ENCODE data around the gene DGKD. TPM values are rescaled to one million over a fixed set of nuclear protein-coding genes. Genes with fewer than 3 reads are reported as not detected.

DGKD gene
- polyA plus RNA-seq, 1 experiment: 10.8 TPM

GRCh38 chr2:233458826-233459225 lies 104.5 kb downstream of the DGKD start:
- no peak overlapping the region for H3K4me3 ChIP-seq (ENCODE audit: low read depth, low read length)
- H3K27ac ChIP-seq (ENCODE audit: low read depth, low read length): no peak overlapping the region
- DNase-seq (ENCODE audit: low read depth, low spot score): no peak
- H3K27me3 ChIP-seq (ENCODE audit: control insufficient read depth, insufficient read depth, low read length): no peaks in the 10 kb centered on the region
- no peaks in the 10 kb centered on the region; the same call in 1 of the 2 replicates for H3K9me3 ChIP-seq (ENCODE audit: control insufficient read depth, insufficient read depth, low read length)
- ChIA-PET POLR2A (no interaction called here), CTCF (no interaction called here)
- no peak for TF ChIP-seq CTCF (IDR thresholded peaks at IDR 0.05; ENCODE audit: low read depth, low read length)

- no peak for DNase-seq (ENCODE audit: low read depth, low spot score)
- H3K27ac ChIP-seq (ENCODE audit: low read depth, low read length): no peak overlapping the region
- CTCF ChIA-PET: no interaction called here
Observed at GRCh38 chr2:233459426-233459825, 105.1 kb downstream of the DGKD start.

DNA sequence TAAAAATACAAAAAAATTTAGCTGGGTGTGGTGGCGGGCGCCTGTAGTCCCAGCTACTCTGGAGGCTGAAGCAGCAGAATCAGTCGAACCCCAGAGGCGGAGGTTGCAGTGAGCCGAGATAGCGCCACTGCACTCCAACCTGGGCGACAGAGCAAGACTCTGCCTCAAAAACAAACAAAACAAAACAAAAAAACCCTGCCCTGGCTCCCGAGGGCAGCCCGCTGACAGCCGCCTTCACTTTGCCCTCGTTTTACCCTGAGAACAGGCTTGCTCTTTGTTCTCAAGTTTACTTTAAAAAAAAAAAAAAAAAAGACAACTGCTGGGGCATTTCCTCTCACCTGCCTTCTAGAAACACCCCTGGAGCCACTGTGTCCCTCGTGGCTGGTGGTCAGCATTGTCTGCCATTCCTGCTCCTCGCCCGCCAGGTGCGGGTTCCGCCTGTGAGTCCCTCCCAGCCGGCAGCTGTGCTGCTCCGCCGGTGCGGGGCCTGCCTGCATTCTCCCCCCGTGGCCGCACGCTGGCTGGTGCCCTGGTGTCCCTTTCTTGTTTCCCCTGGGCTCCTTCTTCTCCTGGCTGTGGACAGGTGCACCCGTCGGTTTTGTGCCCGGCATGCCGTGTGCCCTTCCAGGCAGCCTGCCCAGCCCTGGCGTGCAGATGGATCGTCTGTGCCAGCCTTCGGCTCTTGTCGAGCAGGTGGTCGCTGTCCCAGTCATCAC lies 106.6 kb downstream of the DGKD start:
- no peak for TF ChIP-seq CTCF (IDR thresholded peaks at IDR 0.05; ENCODE audit: low read depth, low read length)
- ChIA-PET CTCF (no interaction called here), POLR2A (no interaction called here)
- H3K27me3 ChIP-seq (ENCODE audit: control insufficient read depth, insufficient read depth, low read length): no peaks in the 10 kb centered on the region
- H3K4me3 ChIP-seq (ENCODE audit: low read depth, low read length): no peak overlapping the region
- DNase-seq (ENCODE audit: low read depth, low spot score): no peak
- H3K27ac ChIP-seq (ENCODE audit: low read depth, low read length): no peak overlapping the region
- no peaks in the 10 kb centered on the region; the same call in 1 of the 2 replicates for H3K9me3 ChIP-seq (ENCODE audit: control insufficient read depth, insufficient read depth, low read length)

More at GRCh38 chr2:233459426-233459825, 105.1 kb downstream of the DGKD start:
- Histone ChIP-seq H3K9me3 (ENCODE audit: control insufficient read depth, insufficient read depth, low read length) (no peaks in the 10 kb centered on the region; the same call in 1 of the 2 replicates), H3K4me3 (ENCODE audit: low read depth, low read length) (no peak overlapping the region), H3K27me3 (ENCODE audit: control insufficient read depth, insufficient read depth, low read length) (no peaks in the 10 kb centered on the region)
- POLR2A ChIA-PET: no interaction called here
- no peak for TF ChIP-seq CTCF (IDR thresholded peaks at IDR 0.05; ENCODE audit: low read depth, low read length)

DNA sequence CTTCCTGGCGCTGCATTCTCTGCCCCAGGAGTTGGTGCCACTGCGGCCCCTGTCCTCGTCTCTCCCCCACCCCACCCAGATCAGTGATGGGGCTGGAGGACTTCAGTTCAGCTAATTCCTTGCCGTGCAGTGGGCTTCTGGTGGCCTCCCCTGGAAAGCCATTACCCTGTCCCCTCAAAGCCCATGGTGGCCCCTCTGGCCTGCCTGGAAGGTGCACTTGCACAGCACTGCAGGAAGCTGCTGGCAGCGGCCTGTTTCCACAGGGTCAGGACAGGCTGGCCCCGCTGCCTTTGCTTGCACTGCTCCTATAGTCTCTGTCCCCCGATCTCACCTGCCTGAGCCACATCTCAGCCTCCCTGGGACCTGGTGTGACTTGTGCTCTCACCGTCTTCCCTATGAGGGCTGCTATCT lies 107.2 kb downstream of the DGKD start:
- H3K4me3 ChIP-seq (ENCODE audit: low read depth, low read length): no peak overlapping the region
- POLR2A ChIA-PET: no interaction called here
- H3K9me3 ChIP-seq (ENCODE audit: control insufficient read depth, insufficient read depth, low read length): no peaks in the 10 kb centered on the region; the same call in 1 of the 2 replicates
- no peak for DNase-seq (ENCODE audit: low read depth, low spot score)
- no peak for TF ChIP-seq CTCF (IDR thresholded peaks at IDR 0.05; ENCODE audit: low read depth, low read length)
- no peak overlapping the region for H3K27ac ChIP-seq (ENCODE audit: low read depth, low read length)
- no peaks in the 10 kb centered on the region for H3K27me3 ChIP-seq (ENCODE audit: control insufficient read depth, insufficient read depth, low read length)
- CTCF ChIA-PET: no interaction called here

- ChIA-PET POLR2A (no interaction called here), CTCF (no interaction called here)
- Histone ChIP-seq H3K27ac (ENCODE audit: low read depth, low read length) (no peak overlapping the region), H3K9me3 (ENCODE audit: control insufficient read depth, insufficient read depth, low read length) (no peaks in the 10 kb centered on the region; the same call in 1 of the 2 replicates), H3K27me3 (ENCODE audit: control insufficient read depth, insufficient read depth, low read length) (no peaks in the 10 kb centered on the region), H3K4me3 (ENCODE audit: low read depth, low read length) (no peak overlapping the region)
- no peak for DNase-seq (ENCODE audit: low read depth, low spot score)
- TF ChIP-seq CTCF (IDR thresholded peaks at IDR 0.05; ENCODE audit: low read depth, low read length): no peak
Observed at GRCh38 chr2:233462202-233462785, 108.0 kb downstream of the DGKD start.

All from AG04450 (cell line).